ENCODE measurements around the gene PDK3.

The PDK3 gene

DNA sequence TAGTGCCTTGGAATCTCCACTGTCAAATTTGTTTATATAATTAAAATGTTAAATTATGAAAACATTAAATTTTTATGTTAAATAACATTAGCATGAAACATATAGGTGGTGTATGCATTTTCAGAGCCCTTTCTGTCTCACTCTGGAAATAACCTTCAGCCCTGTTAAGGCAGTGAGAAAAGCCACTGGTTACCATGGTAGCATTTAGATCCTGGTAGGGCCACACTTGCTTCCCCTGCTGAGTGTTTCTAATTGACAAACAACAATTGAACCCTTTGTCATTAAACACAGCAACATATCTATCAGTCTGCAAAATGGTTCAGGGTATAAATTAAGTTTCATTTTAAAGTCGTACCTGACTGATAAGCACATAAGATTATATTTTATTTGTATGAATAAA, 63.5 kb downstream of the PDK3 start:
- DNase-seq (no peak), ATAC-seq (replicated peaks) (no peak)
- Mint-ChIP-seq H3K4me3 (no peak overlapping the region), H3K27me3 (no peaks in the 10 kb centered on the region), H3K4me1 (ENCODE audit: low read depth in 2 of 2) (no peaks in the 10 kb centered on the region), H3K9me3 (no peaks in the 10 kb centered on the region), H3K27ac (no peak overlapping the region), H3K36me3 (ENCODE audit: insufficient read depth) (peaks cover 58% of the 10 kb centered on the region)

DNA sequence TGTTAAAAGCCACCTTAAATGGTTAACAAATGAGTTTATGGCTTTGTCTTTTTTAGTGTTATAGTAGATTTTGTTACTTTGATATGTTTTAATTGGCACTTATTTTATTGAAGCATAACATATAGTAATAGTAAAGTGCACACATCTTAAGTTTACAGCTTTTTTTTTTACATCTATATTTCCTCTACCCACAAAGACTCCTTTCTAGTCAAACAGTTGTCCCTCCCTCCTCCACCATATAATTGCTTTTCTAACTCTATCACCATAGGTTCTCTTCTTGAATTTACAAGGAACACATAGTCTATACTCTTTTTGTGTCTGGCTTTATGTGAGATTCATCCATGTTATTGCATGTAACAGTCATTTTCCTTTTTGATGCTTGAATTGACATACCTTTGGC, 71.5 kb downstream of the PDK3 start:
- no peak overlapping the region for H3K4me3 Mint-ChIP-seq
- H3K36me3 Mint-ChIP-seq (ENCODE audit: insufficient read depth), result peaks cover 45% of the 10 kb centered on the region
- ATAC-seq (replicated peaks), result no peak
- no peak for DNase-seq
- H3K27ac Mint-ChIP-seq, result no peak overlapping the region
- H3K9me3 Mint-ChIP-seq, result no peaks in the 10 kb centered on the region
- no peaks in the 10 kb centered on the region for H3K27me3 Mint-ChIP-seq
- H3K4me1 Mint-ChIP-seq (ENCODE audit: low read depth in 2 of 2), result no peaks in the 10 kb centered on the region

DNA sequence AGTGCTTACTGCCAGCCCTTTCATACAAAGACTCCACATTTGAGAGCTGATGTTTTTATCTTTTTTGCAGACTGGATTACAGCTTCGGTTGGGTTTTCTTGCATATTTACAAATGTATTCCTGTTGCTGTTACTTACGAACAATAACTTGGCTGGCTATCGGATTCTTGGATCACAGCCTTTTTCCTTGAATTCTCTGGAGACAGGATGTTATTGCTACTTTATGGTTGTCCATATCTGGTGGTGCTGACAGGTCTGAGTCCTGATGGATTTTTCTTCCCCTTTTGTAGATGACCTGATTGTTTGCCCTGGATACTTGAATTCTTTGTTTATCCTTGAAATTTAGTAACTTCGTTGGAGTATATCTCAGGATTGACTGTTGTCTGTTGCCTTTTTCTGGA, 77.7 kb downstream of the PDK3 start:
- Mint-ChIP-seq H3K27me3 (no peaks in the 10 kb centered on the region), H3K4me1 (ENCODE audit: low read depth in 2 of 2) (no peaks in the 10 kb centered on the region), H3K9me3 (no peaks in the 10 kb centered on the region), H3K4me3 (no peak overlapping the region), H3K36me3 (ENCODE audit: insufficient read depth) (peaks cover 6% of the 10 kb centered on the region), H3K27ac (no peak overlapping the region)
- ATAC-seq (replicated peaks), result no peak
- DNase-seq, result no peak

DNA sequence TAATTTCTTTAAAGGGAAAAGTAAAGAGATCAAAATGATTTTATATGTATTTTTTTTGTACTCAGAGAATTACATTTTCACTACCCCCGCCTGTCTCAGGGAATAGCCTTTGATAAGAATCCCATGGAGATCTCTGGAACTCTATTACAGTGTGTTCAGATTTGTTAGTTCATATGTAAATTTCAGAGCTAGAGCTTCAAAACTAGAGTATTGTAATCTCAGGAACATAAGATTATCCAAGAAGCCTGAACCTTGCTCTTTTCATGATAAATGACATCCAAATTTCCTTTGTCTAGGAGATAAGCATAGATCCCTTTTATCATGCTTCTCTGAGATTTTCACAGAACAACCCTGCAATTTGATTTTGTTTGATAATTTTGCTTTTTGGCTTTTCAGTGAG, 82.9 kb downstream of the PDK3 start:
- no peak overlapping the region for H3K4me3 Mint-ChIP-seq
- no peaks in the 10 kb centered on the region for H3K27me3 Mint-ChIP-seq
- no peaks in the 10 kb centered on the region for H3K4me1 Mint-ChIP-seq (ENCODE audit: low read depth in 2 of 2)
- no peak for ATAC-seq (replicated peaks)
- H3K36me3 Mint-ChIP-seq (ENCODE audit: insufficient read depth), result no peaks in the 10 kb centered on the region
- no peak overlapping the region for H3K27ac Mint-ChIP-seq
- DNase-seq, result no peak
- no peaks in the 10 kb centered on the region for H3K9me3 Mint-ChIP-seq

DNA sequence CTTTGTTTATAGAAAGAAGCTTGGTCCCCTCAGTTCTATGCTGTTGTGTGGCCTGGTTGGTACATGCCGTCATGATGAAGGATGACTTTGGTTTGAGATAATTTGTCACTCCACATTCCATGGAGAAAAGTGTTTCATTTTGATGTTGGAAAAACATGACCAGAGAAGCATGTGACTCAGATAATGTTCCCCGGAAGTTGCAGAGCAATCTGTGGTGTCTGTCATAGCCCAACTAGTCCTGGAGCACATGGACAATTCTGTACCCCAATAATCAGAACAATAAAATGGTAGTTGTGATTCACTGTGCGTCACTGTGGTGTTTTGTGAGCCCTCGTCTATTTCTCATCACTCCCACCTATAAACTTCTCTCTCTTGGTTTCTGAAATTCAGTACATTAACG, 85.1 kb downstream of the PDK3 start:
- Mint-ChIP-seq H3K27ac (no peak overlapping the region), H3K27me3 (no peaks in the 10 kb centered on the region)

DNA sequence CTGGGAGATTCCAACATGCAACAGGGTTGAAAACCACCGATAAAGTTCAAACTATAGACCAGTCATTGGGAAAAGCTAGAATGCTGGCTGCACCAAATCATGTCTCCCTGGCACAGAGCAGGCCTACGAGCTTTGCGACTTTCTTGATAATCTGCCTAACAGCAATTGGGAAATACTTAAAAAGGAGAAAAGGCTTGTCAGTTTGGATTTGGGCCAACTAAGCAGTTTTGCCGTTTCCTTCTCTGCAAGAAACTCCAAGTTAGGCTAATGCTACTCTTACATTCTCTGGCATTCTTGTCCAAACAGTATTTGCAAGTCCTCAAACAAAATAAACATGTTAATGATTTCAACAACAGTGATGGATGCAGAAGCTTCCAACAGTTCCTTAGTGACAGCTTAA, 87.9 kb downstream of the PDK3 start:
- ATAC-seq (replicated peaks) (no peak), DNase-seq (no peak)
- no peaks in the 10 kb centered on the region for H3K27me3 Mint-ChIP-seq
- H3K9me3 Mint-ChIP-seq, result no peaks in the 10 kb centered on the region
- H3K4me3 Mint-ChIP-seq, result no peak overlapping the region
- H3K36me3 Mint-ChIP-seq (ENCODE audit: insufficient read depth), result no peaks in the 10 kb centered on the region
- no peaks in the 10 kb centered on the region for H3K4me1 Mint-ChIP-seq (ENCODE audit: low read depth in 2 of 2)
- no peak overlapping the region for H3K27ac Mint-ChIP-seq

More for the DNA sequence above, 85.1 kb downstream of the PDK3 start:
- Mint-ChIP-seq H3K4me3 (no peak overlapping the region), H3K4me1 (ENCODE audit: low read depth in 2 of 2) (no peaks in the 10 kb centered on the region), H3K9me3 (no peaks in the 10 kb centered on the region), H3K36me3 (ENCODE audit: insufficient read depth) (no peaks in the 10 kb centered on the region)
- DNase-seq, result no peak
- ATAC-seq (replicated peaks), result no peak

DNA sequence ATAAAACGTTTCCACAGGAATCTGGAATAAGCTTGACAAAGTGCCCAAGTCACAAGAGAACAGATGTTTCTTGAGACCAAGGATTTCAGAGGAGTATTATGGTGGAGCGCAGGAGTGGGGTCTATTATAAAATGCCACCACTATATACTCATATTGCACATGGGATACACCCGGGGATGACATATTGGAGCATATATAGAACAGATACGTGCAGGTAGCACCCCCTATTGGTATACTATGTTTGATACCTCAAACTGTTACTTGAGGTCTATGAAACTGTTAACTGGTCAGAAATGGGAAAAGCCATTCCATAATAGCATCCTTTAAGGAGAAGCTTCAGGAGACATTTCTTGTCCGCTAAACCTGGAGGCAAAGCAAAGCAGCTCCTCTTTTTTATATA, 96.0 kb downstream of the PDK3 start:
- DNase-seq (no peak), ATAC-seq (replicated peaks) (no peak)
- no peak overlapping the region for H3K4me3 Mint-ChIP-seq
- peaks cover 9 to 21% of the 10 kb centered on the region in 2 donors for H3K27me3 Mint-ChIP-seq
- H3K4me1 Mint-ChIP-seq (ENCODE audit: low read depth in 2 of 2), result no peaks in the 10 kb centered on the region
- H3K9me3 Mint-ChIP-seq, result no peaks in the 10 kb centered on the region
- no peak overlapping the region for H3K27ac Mint-ChIP-seq
- no peaks in the 10 kb centered on the region for H3K36me3 Mint-ChIP-seq (ENCODE audit: insufficient read depth)

DNA sequence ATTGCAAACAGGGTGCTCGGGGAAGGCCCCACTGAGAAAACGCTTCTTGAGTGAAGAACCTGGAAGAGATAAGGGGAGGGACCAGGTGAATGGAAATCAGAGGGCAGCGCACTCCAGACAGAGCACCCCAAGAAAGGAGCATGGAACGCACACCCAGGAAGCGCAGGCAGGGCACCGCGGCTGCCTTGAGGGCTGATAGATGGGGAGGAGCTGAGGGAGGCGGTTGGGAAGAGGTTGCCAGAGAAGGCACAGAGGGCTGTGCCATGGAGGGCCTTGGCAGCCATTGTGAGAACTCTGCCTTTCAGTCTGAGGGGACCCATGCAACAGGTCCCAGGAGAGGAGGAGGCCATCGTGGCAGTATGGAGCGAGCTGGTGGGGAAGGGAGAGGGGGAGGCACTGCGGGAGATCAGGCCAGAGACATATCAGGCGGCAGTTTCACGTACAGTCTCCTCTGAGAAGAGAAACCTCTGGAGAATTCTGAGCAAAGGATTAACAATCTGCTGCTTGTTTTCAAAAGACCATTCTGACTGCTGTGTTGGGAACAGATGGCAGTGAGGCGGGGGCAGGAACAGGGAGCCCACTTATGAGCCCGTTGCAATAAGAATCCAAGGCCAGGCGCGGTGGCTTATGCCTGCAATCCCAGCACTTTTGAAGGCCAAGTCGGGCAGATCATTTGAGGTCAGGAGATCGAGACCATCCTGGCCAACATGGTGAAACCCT, 98.4 kb downstream of the PDK3 start:
- no peak overlapping the region for H3K27ac Mint-ChIP-seq
- peaks cover 9 to 21% of the 10 kb centered on the region in 2 donors for H3K27me3 Mint-ChIP-seq
- no peaks in the 10 kb centered on the region for H3K4me1 Mint-ChIP-seq (ENCODE audit: low read depth in 2 of 2)
- no peaks in the 10 kb centered on the region for H3K9me3 Mint-ChIP-seq
- ATAC-seq (replicated peaks) (no peak), DNase-seq (no peak)
- H3K36me3 Mint-ChIP-seq (ENCODE audit: insufficient read depth), result no peaks in the 10 kb centered on the region
- H3K4me3 Mint-ChIP-seq, result no peak overlapping the region

DNA sequence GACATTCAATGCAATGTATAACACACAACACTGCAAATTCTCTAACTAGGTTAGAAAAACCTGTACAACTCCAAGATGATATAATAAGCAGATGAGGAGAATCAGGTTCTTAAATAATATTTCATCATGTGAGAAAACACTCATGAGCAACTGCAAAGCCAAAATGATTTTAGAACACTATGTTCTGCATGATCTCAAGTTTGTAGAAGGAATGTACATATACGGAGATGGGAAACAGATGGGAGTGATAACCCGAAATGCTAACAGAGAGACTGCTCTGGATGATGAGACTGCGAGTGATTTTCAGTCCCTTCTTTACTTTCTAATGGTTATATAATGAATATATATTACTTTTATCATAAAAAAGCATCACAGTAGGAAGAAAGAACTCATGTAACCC, 101.2 kb downstream of the PDK3 start:
- Mint-ChIP-seq H3K27me3 (peaks cover 9 to 29% of the 10 kb centered on the region in 2 donors), H3K9me3 (no peaks in the 10 kb centered on the region)
- no peak for ATAC-seq (replicated peaks)

DNA sequence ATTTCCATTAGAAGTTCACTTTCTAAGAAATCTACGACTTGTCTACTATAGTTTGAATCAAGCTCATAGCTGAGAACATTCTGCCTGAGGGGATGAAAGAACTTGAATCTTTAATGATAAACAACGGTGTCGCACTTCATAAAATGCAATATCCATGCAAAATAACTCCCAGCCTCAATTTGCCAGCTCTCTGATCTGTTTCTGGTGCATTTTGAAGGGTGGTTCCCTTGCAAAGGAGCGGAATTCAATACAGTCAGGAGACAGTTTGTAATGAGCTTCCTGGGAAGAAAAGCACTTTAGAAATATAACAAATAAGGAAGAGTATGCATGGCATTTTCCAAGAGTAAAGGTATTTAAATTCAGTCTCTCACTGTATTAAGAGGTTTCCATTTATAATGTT, 102.1 kb downstream of the PDK3 start:
- no peak overlapping the region for H3K4me3 Mint-ChIP-seq
- H3K4me1 Mint-ChIP-seq (ENCODE audit: low read depth in 2 of 2), result no peaks in the 10 kb centered on the region
- peaks cover 9 to 29% of the 10 kb centered on the region in 2 donors for H3K27me3 Mint-ChIP-seq
- H3K9me3 Mint-ChIP-seq, result no peaks in the 10 kb centered on the region
- ATAC-seq (replicated peaks) (no peak), DNase-seq (no peak)
- H3K27ac Mint-ChIP-seq, result no peak overlapping the region
- H3K36me3 Mint-ChIP-seq (ENCODE audit: insufficient read depth), result no peaks in the 10 kb centered on the region

More for the DNA sequence above, 101.2 kb downstream of the PDK3 start:
- no peak overlapping the region for H3K4me3 Mint-ChIP-seq
- no peaks in the 10 kb centered on the region for H3K36me3 Mint-ChIP-seq (ENCODE audit: insufficient read depth)
- no peak overlapping the region for H3K27ac Mint-ChIP-seq
- no peaks in the 10 kb centered on the region for H3K4me1 Mint-ChIP-seq (ENCODE audit: low read depth in 2 of 2)
- no peak for DNase-seq

DNA sequence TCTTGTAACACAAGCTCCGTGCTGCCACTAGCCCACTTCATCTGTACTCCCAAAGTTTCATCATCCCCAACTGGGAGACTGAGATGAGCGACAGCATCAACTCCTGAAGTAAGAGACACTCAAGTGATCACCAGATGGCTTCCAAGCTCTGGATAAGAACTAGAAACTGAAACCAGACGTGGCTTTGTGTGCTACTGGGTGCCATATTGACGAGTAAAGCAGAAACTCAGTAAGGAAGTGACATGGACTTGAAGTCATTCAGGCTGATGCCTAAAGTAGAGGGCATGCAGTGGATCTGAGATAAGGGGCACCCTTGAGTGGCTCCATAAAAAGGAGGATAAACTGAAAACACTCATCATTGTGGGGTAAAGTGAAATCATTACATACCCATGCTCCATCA, 109.7 kb downstream of the PDK3 start:
- H3K4me1 Mint-ChIP-seq (ENCODE audit: low read depth in 2 of 2), result no peaks in the 10 kb centered on the region
- ATAC-seq (replicated peaks) (no peak), DNase-seq (no peak)
- H3K9me3 Mint-ChIP-seq, result no peaks in the 10 kb centered on the region
- no peaks in the 10 kb centered on the region for H3K36me3 Mint-ChIP-seq (ENCODE audit: insufficient read depth)
- no peak overlapping the region for H3K27ac Mint-ChIP-seq
- peaks cover 0 to 1% of the 10 kb centered on the region in 2 donors for H3K27me3 Mint-ChIP-seq
- H3K4me3 Mint-ChIP-seq, result no peak overlapping the region

DNA sequence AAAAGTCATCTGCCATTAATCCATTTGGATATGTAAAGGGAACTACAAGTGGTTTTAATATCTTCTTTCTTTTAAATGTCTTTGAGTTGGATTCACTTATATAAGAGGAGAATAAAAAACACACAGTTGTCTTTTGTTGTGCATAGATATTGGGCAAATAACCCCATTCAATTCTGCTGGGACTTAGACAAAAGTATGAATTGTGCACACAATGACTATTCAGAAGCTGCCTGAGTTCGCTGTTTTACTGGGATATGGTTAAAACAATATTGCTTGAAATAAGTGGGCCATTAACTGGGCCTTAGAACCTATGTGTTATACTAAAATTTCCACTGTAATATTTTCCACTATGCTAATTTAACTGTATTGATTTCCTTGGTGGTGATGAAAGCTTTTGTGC, 110.4 kb downstream of the PDK3 start:
- Mint-ChIP-seq H3K27ac (no peak overlapping the region), H3K4me1 (ENCODE audit: low read depth in 2 of 2) (no peaks in the 10 kb centered on the region), H3K9me3 (no peaks in the 10 kb centered on the region), H3K27me3 (no peaks in the 10 kb centered on the region), H3K4me3 (no peak overlapping the region), H3K36me3 (ENCODE audit: insufficient read depth) (no peaks in the 10 kb centered on the region)
- DNase-seq, result no peak
- ATAC-seq (replicated peaks), result no peak

DNA sequence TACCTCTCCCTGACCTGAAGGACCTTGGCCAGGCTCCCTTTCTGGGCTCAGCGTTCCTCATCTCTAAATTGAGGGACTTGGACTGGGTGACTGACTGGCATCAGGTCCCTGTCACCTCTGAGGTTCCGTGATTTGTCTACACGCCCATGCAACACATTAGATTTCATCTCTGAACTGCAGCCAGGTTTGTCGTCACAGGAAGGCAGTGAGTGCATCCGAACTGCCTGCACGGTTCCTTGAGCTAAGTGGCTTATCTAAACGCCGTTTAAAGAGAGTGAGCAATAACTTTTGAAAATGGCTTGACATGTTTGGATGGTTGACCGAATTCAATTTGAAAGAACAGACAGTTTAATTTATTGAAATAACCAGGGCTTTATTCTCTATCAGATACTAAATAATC, 112.0 kb downstream of the PDK3 start:
- Mint-ChIP-seq H3K9me3 (no peaks in the 10 kb centered on the region), H3K27ac (no peak overlapping the region), H3K4me3 (no peak overlapping the region), H3K36me3 (ENCODE audit: insufficient read depth) (no peaks in the 10 kb centered on the region), H3K27me3 (peaks cover 6 to 12% of the 10 kb centered on the region in 2 donors), H3K4me1 (ENCODE audit: low read depth in 2 of 2) (no peaks in the 10 kb centered on the region)
- no peak for ATAC-seq (replicated peaks)
- DNase-seq, result no peak
